HepG2 (cell line): ENCODE data around the gene CD44. TPM values are rescaled to one million over a fixed set of nuclear protein-coding genes. Genes with fewer than 3 reads are reported as not detected.

Experiments used
- ATAC-seq: fragments of 200-7000 bp; cut with Tn5 transposase; 3 replicates; pipeline ENCODE4 v1.9.1; 2020; ENCODE audit warnings: mild to moderate bottlenecking, moderate library complexity
- BruUV-seq: library from RNA; stranded (reverse); fragments of 400-500 nt; replicated peaks from 2 replicates; lab custom pipeline; 2021; lab: Mats Ljungman, UMichigan
- CTCF ChIA-PET: fragments of 300-600 bp; formaldehyde crosslinking; extraction: SDS; loops from one replicate; lab custom pipeline; 2021; ENCODE audit warnings: low total read pairs, inconsistent platforms, low intra/inter-chr PET ratio; lab: Yijun Ruan, JAX
- POLR2A ChIA-PET: fragments of 350-600 bp; sonication (Branson Sonifier 250); formaldehyde crosslinking; loops from one replicate; lab custom pipeline; 2020; ENCODE audit warnings: antibody characterized with exemption, inconsistent platforms; lab: Yijun Ruan, JAX
- DNase-seq: peaks from one replicate; pipeline ENCODE4 v3.0.0-alpha.2; 2015; ENCODE audit warnings: low spot score
- FAIRE-seq: peaks from 3 replicates; lab custom pipeline; 2011; peaks lifted over from hg19 to GRCh38; lab: Jason Lieb, UNC
- H2AFZ ChIP-seq: one replicate; pipeline ENCODE4 v1.6.1; 2011; ENCODE audit warnings: low read length, inconsistent platforms
- H3K27ac ChIP-seq: fragments of 300-600 bp; 3 replicates; pipeline ENCODE4 v1.8.0; 2011; ENCODE audit warnings: mixed run types, mild to moderate bottlenecking, mixed read lengths, low read length, inconsistent platforms; ENCODE audit not compliant: insufficient read depth; ENCODE audit errors: extremely low read length
- H3K27me3 ChIP-seq, 2 experiments: fragments of 200-600 bp in 1 of 2; 2 replicates in 1 of 2; 3 replicates in 1 of 2; pipeline versions ENCODE4 v1.6.0 to v1.8.0; 2011; ENCODE audit warnings: low read length in 2 of 2, mild to moderate bottlenecking in 2 of 2, moderate library complexity in 2 of 2, inconsistent platforms in 1 of 2; ENCODE audit not compliant: insufficient read depth in 2 of 2, control insufficient read depth in 1 of 2
- H3K36me3 ChIP-seq, 2 experiments: fragments of 200-600 bp in 1 of 2; replicated peaks in 1 of 2; 2 replicates in 1 of 2; 3 replicates in 1 of 2; pipeline versions ENCODE4 v1.5.1 to v1.8.0; 2011; ENCODE audit warnings: low read length in 2 of 2, inconsistent platforms in 1 of 2; ENCODE audit not compliant: insufficient read depth in 2 of 2, control insufficient read depth in 1 of 2
- H3K4me1 ChIP-seq: 2 replicates; pipeline ENCODE4 v1.5.1; 2012; ENCODE audit warnings: low read length, inconsistent platforms; ENCODE audit not compliant: insufficient read depth
- H3K4me2 ChIP-seq: 2 replicates; pipeline ENCODE4 v1.6.0; 2011; ENCODE audit warnings: low read depth, low read length, inconsistent platforms
- H3K4me3 ChIP-seq, 3 experiments: fragments of 200-600 bp in 1 of 3; sonication (generic), shearing (Covaris generic) in 1 of 3; replicated peaks in 1 of 3; 2 replicates each; pipeline ENCODE4 v1.5.1; 2011 to 2016; ENCODE audit warnings: low read length in 3 of 3, inconsistent platforms in 2 of 3, low read depth in 2 of 3, mild to moderate bottlenecking in 2 of 3, control low read depth in 1 of 3, mixed read lengths in 1 of 3; ENCODE audit not compliant: insufficient read depth in 1 of 3
- H3K79me2 ChIP-seq: one replicate; pipeline ENCODE4 v1.6.1; 2011; ENCODE audit warnings: low read length, inconsistent platforms; ENCODE audit not compliant: insufficient read depth
- H3K9ac ChIP-seq: 2 replicates; pipeline ENCODE4 v1.6.0; 2011; ENCODE audit warnings: mild to moderate bottlenecking, low read depth, low read length, inconsistent platforms; ENCODE audit not compliant: insufficient read depth
- H3K9me3 ChIP-seq: 2 replicates; pipeline ENCODE4 v1.5.1; 2012; ENCODE audit warnings: mild to moderate bottlenecking, low read length
- H4K20me1 ChIP-seq: 2 replicates; pipeline ENCODE4 v1.6.0; 2011; ENCODE audit warnings: inconsistent platforms, mild to moderate bottlenecking, low read length, moderate library complexity; ENCODE audit not compliant: insufficient read depth
- CBX2 ChIP-seq, 2 experiments: fragments of 200-600 bp in 1 of 2; sonication (generic); formaldehyde crosslinking in 1 of 2; IDR thresholded peaks; 2 replicates each; pipeline versions ENCODE4 v1.7.0 to v1.8.1; 2018 to 2022; ENCODE audit warnings: low read depth in 2 of 2, low read length in 1 of 2, mild to moderate bottlenecking in 1 of 2, missing genetic modification reagents in 1 of 2
- CENPBD1 ChIP-seq: sonication (generic); formaldehyde crosslinking; IDR thresholded peaks from 2 replicates; pipeline ENCODE4 v1.8.0; 2022; ENCODE audit warnings: missing genetic modification reagents, low read depth, mild to moderate bottlenecking, borderline replicate concordance
- CHCHD3 ChIP-seq: sonication (generic); formaldehyde crosslinking; IDR thresholded peaks from 2 replicates; pipeline ENCODE4 v1.8.0; 2022; ENCODE audit warnings: mild to moderate bottlenecking, missing genetic modification reagents, moderate library complexity
- HNRNPUL1 ChIP-seq: fragments of 200-400 bp; formaldehyde crosslinking; IDR thresholded peaks from 2 replicates; pipeline ENCODE4 v1.6.1; 2017; ENCODE audit warnings: low read depth, mild to moderate bottlenecking, low read length, moderate library complexity
- IRX3 ChIP-seq: sonication (generic); formaldehyde crosslinking; IDR thresholded peaks from 2 replicates; pipeline ENCODE4 v1.8.1; 2023; ENCODE audit warnings: mild to moderate bottlenecking, low read depth, missing genetic modification reagents, borderline replicate concordance
- KLF15 ChIP-seq: sonication (generic); formaldehyde crosslinking; IDR thresholded peaks from 2 replicates; pipeline ENCODE4 v1.8.1; 2023; ENCODE audit warnings: borderline replicate concordance, mild to moderate bottlenecking, inconsistent platforms, missing genetic modification reagents, mixed read lengths
- PLSCR1 ChIP-seq: sonication (generic); formaldehyde crosslinking; IDR thresholded peaks from 2 replicates; pipeline ENCODE4 v1.5.0; 2020; ENCODE audit warnings: missing genetic modification reagents, mild to moderate bottlenecking, borderline replicate concordance
- THAP8 ChIP-seq: sonication (generic); formaldehyde crosslinking; IDR thresholded peaks from 2 replicates; pipeline ENCODE4 v1.5.1; 2020; ENCODE audit warnings: missing genetic modification reagents, mild to moderate bottlenecking, borderline replicate concordance
- ZBTB2 ChIP-seq: sonication (generic); formaldehyde crosslinking; IDR thresholded peaks from 2 replicates; pipeline ENCODE4 v1.8.0; 2022; ENCODE audit warnings: low read depth, missing genetic modification reagents
- ZNF543 ChIP-seq: sonication (generic); formaldehyde crosslinking; IDR thresholded peaks from 2 replicates; pipeline ENCODE4 v1.4.0; 2020; ENCODE audit warnings: mild to moderate bottlenecking, missing genetic modification reagents
- ZNF784 ChIP-seq: sonication (generic); formaldehyde crosslinking; IDR thresholded peaks from 2 replicates; pipeline ENCODE4 v1.5.1; 2020; ENCODE audit warnings: missing genetic modification reagents, mild to moderate bottlenecking, borderline replicate concordance
- WGBS: methylation state at CpG from one replicate; pipeline ENCODE4 v1.1.6; 2017; ENCODE audit warnings: low lambda C conversion rate; 5-methylcytosine and 5-hydroxymethylcytosine counted together
- in situ Hi-C: cut with HindIII; loops from 2 replicates; pipeline ENCODE4 v1.10.0; 2017; ENCODE audit warnings: low pct_unique_long_range_greater_than_20kb; ENCODE audit not compliant: extremely low pct_ligation_motif_present
- intact Hi-C: fragments of 100-400 bp; cut with micrococcal nuclease; formaldehyde crosslinking; loops from one replicate; pipeline ENCODE4 v1.10.0; 2022; ENCODE audit not compliant: unreplicated experiment
- polyA plus RNA-seq, 8 experiments: library from polyadenylated mRNA; depleted of rRNA in 3 of 8; stranded (reverse) in 7 of 8; unstranded in 1 of 8; fragments of >200 nt; fragmentation: Illumina TruSeq in 4 of 8; extraction: Trizol in 4 of 8; gene quantifications; 2 replicates each; pipeline versions ENCODE4 v1.2.1 to v1.2.3, GENCODE V29; 2011 to 2016; ENCODE audit warnings: low read depth in 4 of 8, missing spikeins in 1 of 8, mixed read lengths in 1 of 8; ENCODE audit not compliant: insufficient read depth in 1 of 8
- total RNA-seq, 5 experiments: library from RNA; depleted of rRNA; stranded (reverse); fragments of >200 nt; fragmentation: Illumina TruSeq; extraction: Trizol; gene quantifications; 2 replicates each; pipeline ENCODE4 v1.2.3, GENCODE V29; 2016; ENCODE audit warnings: low read depth in 1 of 5

The CD44 gene
- total and polyA plus RNA-seq, 2 of the 13 experiments (the other 11 are each of a cell fraction or from before 2014, with no cell fraction given): 0.02 to 0.11 TPM

GRCh38 chr11:35207471-35208403 lies 68.8 kb downstream of the CD44 start:
- Histone ChIP-seq H3K79me2 (no peaks in the 10 kb centered on the region), H3K36me3 (no peaks in the 10 kb centered on the region), H3K9ac (no peak overlapping the region), H3K27me3 (no peaks in the 10 kb centered on the region; a peak in 1 of 5 replicates), H4K20me1 (no peaks in the 10 kb centered on the region), H3K4me2 (no peak overlapping the region), H3K4me1 (no peaks in the 10 kb centered on the region), H3K9me3 (no peaks in the 10 kb centered on the region), H3K27ac (no peak overlapping the region), H3K4me3 (no peak overlapping the region), H2AFZ (no peak overlapping the region)
- no TSS peak for BruUV-seq
- ChIA-PET POLR2A (no interaction called here), CTCF (no interaction called here)
- intact Hi-C loops (no loop called here), in situ Hi-C loops (no loop called here)
- no peak for TF ChIP-seq CENPBD1
- WGBS: 47% methylated on average over 10 of the region's 10 CpGs
- ATAC-seq: no peak
- FAIRE-seq: no peak
- DNase-seq: no peak

GRCh38 chr11:35208795-35209194 lies 69.8 kb downstream of the CD44 start:
- Histone ChIP-seq H3K4me1 (no peaks in the 10 kb centered on the region), H3K27me3 (no peaks in the 10 kb centered on the region; a peak in 1 of 5 replicates), H3K79me2 (no peaks in the 10 kb centered on the region), H3K4me2 (no peak overlapping the region), H4K20me1 (no peaks in the 10 kb centered on the region), H3K9me3 (no peaks in the 10 kb centered on the region), H3K36me3 (no peaks in the 10 kb centered on the region), H2AFZ (no peak overlapping the region), H3K27ac (no peak overlapping the region), H3K4me3 (no peak overlapping the region), H3K9ac (no peak overlapping the region)
- CTCF ChIA-PET: no interaction called here
- DNase-seq (no peak), FAIRE-seq (no peak), ATAC-seq (no peak)
- 5% methylated on average over 4 of the region's 4 CpGs for WGBS
- TF ChIP-seq ZNF784 (CRISPR knock-in tag) (no peak), ZBTB2 (CRISPR knock-in tag) (no peak), HNRNPUL1 (no peak), CHCHD3 (CRISPR knock-in tag) (no peak), THAP8 (CRISPR knock-in tag) (no peak), ZNF543 (CRISPR knock-in tag) (no peak), IRX3 (CRISPR knock-in tag) (no peak), KLF15 (no peak), PLSCR1 (CRISPR knock-in tag) (no peak), CBX2 (IDR thresholded peaks at IDR 0.05; ENCODE audit: low read depth, low read length) (no peak), CBX2 (CRISPR knock-in tag; IDR thresholded peaks at IDR 0.05; ENCODE audit: low read depth) (no peak)
- POLR2A ChIA-PET: no interaction called here
- in situ Hi-C loops (no loop called here), intact Hi-C loops (no loop called here)
- no TSS peak for BruUV-seq
